Measurements from ENCODE around the gene UEVLD. TPM values are rescaled to one million over a fixed set of nuclear protein-coding genes. Genes with fewer than 3 reads are reported as not detected.

Gene UEVLD
- polyA plus RNA-seq (ENCODE audit: low read depth in 6 of 6) = 10 to 100 TPM in 2 of 6 donors, 1 to 10 TPM in 4; 6.6 to 12.4 (median 8.9) TPM

- Mint-ChIP-seq H3K4me3 (no peak within 1 kb of the TSS), H3K36me3 (no peaks in the 10 kb centered on the region), H3K4me1 (peaks cover 0 to 4% (median 0%) of the 10 kb centered on the region in 3 donors), H3K27me3 (no peaks in the 10 kb centered on the region), H3K27ac (no peak within 1 kb of the TSS), H3K9me3 (no peaks in the 10 kb centered on the region)
- ATAC-seq (ENCODE audit: low read depth in 2 of 2) (peak; percentile 47 to 52), DNase-seq (peak; percentile 47)
These were observed at the start of gene UEVLD for GRCh38 chr11:18588297-18589252. TSS of gene UEVLD (minus strand) at chr11:18588734. CDS start at chr11:18588654, 80 bp downstream.

- no peaks in the 10 kb centered on the region for H3K9me3 Mint-ChIP-seq
- H3K27me3 Mint-ChIP-seq = peaks cover 6 to 9% (median 9%) of the 10 kb centered on the region in 3 donors
- H3K27ac Mint-ChIP-seq = peak within 1 kb of the TSS; percentile 96 to 100 (median 98)
- DNase-seq (peak; percentile 97), ATAC-seq (ENCODE audit: low read depth in 2 of 2) (peak; percentile 95)
- H3K4me1 Mint-ChIP-seq = peaks cover 18 to 29% (median 25%) of the 10 kb centered on the region in 3 donors
- H3K4me3 Mint-ChIP-seq = peak within 1 kb of the TSS; percentile 86 to 99 (median 95)
- H3K36me3 Mint-ChIP-seq = no peaks in the 10 kb centered on the region
These were observed 45.9 kb upstream of the UEVLD start, which contains the start of gene SPTY2D1 for GRCh38 chr11:18634140-18635032. TSS of gene SPTY2D1 (minus strand) at chr11:18634342. CDS start at chr11:18634257, 85 bp downstream.

- no peaks in the 10 kb centered on the region for H3K36me3 Mint-ChIP-seq
- DNase-seq (no peak), ATAC-seq (ENCODE audit: low read depth in 2 of 2) (no peak)
- H3K27ac Mint-ChIP-seq = peak overlapping the region; percentile 96 to 100 (median 98)
- peak overlapping the region; percentile 86 to 99 (median 95) for H3K4me3 Mint-ChIP-seq
- peaks cover 6 to 9% (median 9%) of the 10 kb centered on the region in 3 donors for H3K27me3 Mint-ChIP-seq
- H3K4me1 Mint-ChIP-seq = peaks cover 20 to 36% (median 27%) of the 10 kb centered on the region in 3 donors
- no peaks in the 10 kb centered on the region for H3K9me3 Mint-ChIP-seq
These were observed 45.0 kb upstream of the UEVLD start for GRCh38 chr11:18633256-18634139.

GRCh38 chr11:18632841-18633240, 44.3 kb upstream of the UEVLD start:
- no peak for ATAC-seq (ENCODE audit: low read depth in 2 of 2)
- Mint-ChIP-seq H3K9me3 (no peaks in the 10 kb centered on the region), H3K4me3 (peak overlapping the region; percentile 86 to 99 (median 95)), H3K27ac (peak overlapping the region in 2 of 6 donors; percentile 11 to 96), H3K4me1 (peaks cover 24 to 38% (median 33%) of the 10 kb centered on the region in 3 donors), H3K27me3 (peaks cover 5 to 9% (median 9%) of the 10 kb centered on the region in 3 donors), H3K36me3 (no peaks in the 10 kb centered on the region)
- DNase-seq = no peak

- peaks cover 0 to 7% of the 10 kb centered on the region in 2 donors for H3K36me3 Mint-ChIP-seq
- ATAC-seq (ENCODE audit: low read depth in 2 of 2) (no peak), DNase-seq (no peak)
- no peaks in the 10 kb centered on the region for H3K9me3 Mint-ChIP-seq
- H3K4me1 Mint-ChIP-seq = peaks cover 21 to 29% (median 27%) of the 10 kb centered on the region in 3 donors
- H3K27me3 Mint-ChIP-seq = no peaks in the 10 kb centered on the region
- peak overlapping the region in 1 of 6 donors; percentile 41 for H3K27ac Mint-ChIP-seq
- no peak overlapping the region for H3K4me3 Mint-ChIP-seq
These were observed 35.6 kb upstream of the UEVLD start for GRCh38 chr11:18624161-18624560.

GRCh38 chr11:18623707-18624106, 35.2 kb upstream of the UEVLD start:
- no peak overlapping the region for H3K4me3 Mint-ChIP-seq
- peak overlapping the region in 1 of 6 donors; percentile 41 for H3K27ac Mint-ChIP-seq
- H3K36me3 Mint-ChIP-seq = peaks cover 0 to 7% of the 10 kb centered on the region in 2 donors
- DNase-seq (no peak), ATAC-seq (ENCODE audit: low read depth in 2 of 2) (no peak)
- H3K4me1 Mint-ChIP-seq = peaks cover 24 to 33% (median 25%) of the 10 kb centered on the region in 3 donors
- no peaks in the 10 kb centered on the region for H3K9me3 Mint-ChIP-seq
- H3K27me3 Mint-ChIP-seq = no peaks in the 10 kb centered on the region

GRCh38 chr11:18618342-18619025, 29.9 kb upstream of the UEVLD start:
- Mint-ChIP-seq H3K36me3 (peaks cover 11 to 14% of the 10 kb centered on the region in 2 donors), H3K4me3 (no peak overlapping the region)

GRCh38 chr11:18617688-18618341, 29.3 kb upstream of the UEVLD start:
- Mint-ChIP-seq H3K27me3 (no peaks in the 10 kb centered on the region), H3K9me3 (no peaks in the 10 kb centered on the region), H3K4me3 (no peak overlapping the region), H3K4me1 (peaks cover 26 to 34% (median 29%) of the 10 kb centered on the region in 3 donors), H3K27ac (peak overlapping the region in 3 of 6 donors; percentile 13 to 63 (median 49)), H3K36me3 (peaks cover 11 to 17% of the 10 kb centered on the region in 2 donors)
- ATAC-seq (ENCODE audit: low read depth in 2 of 2) = no peak
- DNase-seq = no peak

More at GRCh38 chr11:18618342-18619025, 29.9 kb upstream of the UEVLD start:
- peaks cover 26 to 34% (median 29%) of the 10 kb centered on the region in 3 donors for H3K4me1 Mint-ChIP-seq
- no peaks in the 10 kb centered on the region for H3K9me3 Mint-ChIP-seq
- H3K27ac Mint-ChIP-seq = peak overlapping the region in 2 of 6 donors; percentile 13 to 69
- DNase-seq (no peak), ATAC-seq (ENCODE audit: low read depth in 2 of 2) (no peak)
- no peaks in the 10 kb centered on the region for H3K27me3 Mint-ChIP-seq

- no peaks in the 10 kb centered on the region for H3K9me3 Mint-ChIP-seq
These were observed 27.3 kb upstream of the UEVLD start for GRCh38 chr11:18615628-18616392.

GRCh38 chr11:18614667-18615066, 26.1 kb upstream of the UEVLD start:
- ATAC-seq (ENCODE audit: low read depth in 2 of 2) (no peak), DNase-seq (no peak)
- H3K4me3 Mint-ChIP-seq = no peak overlapping the region
- H3K27ac Mint-ChIP-seq = no peak overlapping the region
- peaks cover 17 to 24% (median 21%) of the 10 kb centered on the region in 3 donors for H3K4me1 Mint-ChIP-seq
- H3K9me3 Mint-ChIP-seq = no peaks in the 10 kb centered on the region
- H3K27me3 Mint-ChIP-seq = no peaks in the 10 kb centered on the region
- H3K36me3 Mint-ChIP-seq = peaks cover 11 to 17% of the 10 kb centered on the region in 2 donors

More at GRCh38 chr11:18615628-18616392, 27.3 kb upstream of the UEVLD start:
- peaks cover 17 to 24% (median 24%) of the 10 kb centered on the region in 3 donors for H3K4me1 Mint-ChIP-seq
- ATAC-seq (ENCODE audit: low read depth in 2 of 2) (no peak), DNase-seq (no peak)
- no peak overlapping the region for H3K4me3 Mint-ChIP-seq
- H3K27me3 Mint-ChIP-seq = no peaks in the 10 kb centered on the region
- peaks cover 11 to 17% of the 10 kb centered on the region in 2 donors for H3K36me3 Mint-ChIP-seq
- H3K27ac Mint-ChIP-seq = peak overlapping the region in 1 of 6 donors; percentile 1

- Mint-ChIP-seq H3K27ac (peak overlapping the region in 1 of 6 donors; percentile 7), H3K36me3 (peaks cover 11 to 22% of the 10 kb centered on the region in 2 donors), H3K4me3 (peak overlapping the region in 1 of 8 donors; percentile 1)
These were observed 23.9 kb upstream of the UEVLD start for GRCh38 chr11:18612394-18612793.

More at GRCh38 chr11:18612394-18612793, 23.9 kb upstream of the UEVLD start:
- H3K9me3 Mint-ChIP-seq = no peaks in the 10 kb centered on the region
- DNase-seq = no peak
- peaks cover 3 to 11% (median 9%) of the 10 kb centered on the region in 3 donors for H3K4me1 Mint-ChIP-seq
- H3K27me3 Mint-ChIP-seq = no peaks in the 10 kb centered on the region
- ATAC-seq (ENCODE audit: low read depth in 2 of 2) = no peak

All from naive B cell (primary cell).